RCC 7860 (cell line): Measurements from ENCODE around the gene CDH5.

ENCODE experiments used
- DNase-seq: peaks from one replicate; pipeline ENCODE4 v3.0.0-alpha.2; 2015; ENCODE audit warnings: low spot score
- FAIRE-seq: peaks from 2 replicates; lab custom pipeline; 2012; peaks lifted over from hg19 to GRCh38; lab: Jason Lieb, UNC

Gene CDH5

DNA sequence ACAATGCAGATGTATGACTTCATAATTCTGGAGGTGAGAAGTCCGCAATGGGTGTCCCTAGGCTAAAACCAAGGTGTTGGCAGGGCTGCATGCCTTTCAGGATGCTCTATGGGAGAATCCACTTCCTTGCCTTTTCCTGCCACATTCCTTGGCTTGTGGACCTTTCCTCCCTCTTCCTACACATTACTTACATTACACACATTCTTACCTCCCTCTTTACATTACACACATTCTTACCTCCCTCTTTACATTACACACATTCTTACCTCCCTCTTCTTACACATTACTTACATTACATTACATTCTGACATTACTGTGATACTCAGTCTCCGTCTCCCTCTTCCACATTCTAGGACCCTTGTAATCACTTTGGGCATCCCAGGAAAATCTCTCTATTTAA, 14.2 kb upstream of the CDH5 start:
- DNase-seq (no peak), FAIRE-seq (no peak)

DNA sequence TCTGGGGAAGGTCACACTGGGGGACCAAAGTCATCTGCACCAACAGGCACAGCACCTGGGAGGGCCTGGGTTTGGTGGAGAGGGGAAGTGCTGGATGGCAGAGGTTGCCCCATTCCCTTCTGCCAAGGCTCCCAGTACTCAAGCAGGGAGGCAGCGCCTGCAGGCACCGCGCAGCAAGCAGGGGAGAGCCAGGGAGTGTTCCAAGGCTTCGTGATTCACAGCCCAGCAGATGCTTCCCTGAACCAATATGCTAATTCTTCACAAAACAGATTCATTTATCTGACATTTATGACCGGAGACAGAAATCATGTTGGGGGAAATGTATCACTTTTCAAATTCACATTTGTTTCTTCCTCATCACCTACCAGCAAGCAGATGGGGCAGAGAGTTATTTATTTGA, 13.4 kb upstream of the CDH5 start:
- no peak for FAIRE-seq

DNA sequence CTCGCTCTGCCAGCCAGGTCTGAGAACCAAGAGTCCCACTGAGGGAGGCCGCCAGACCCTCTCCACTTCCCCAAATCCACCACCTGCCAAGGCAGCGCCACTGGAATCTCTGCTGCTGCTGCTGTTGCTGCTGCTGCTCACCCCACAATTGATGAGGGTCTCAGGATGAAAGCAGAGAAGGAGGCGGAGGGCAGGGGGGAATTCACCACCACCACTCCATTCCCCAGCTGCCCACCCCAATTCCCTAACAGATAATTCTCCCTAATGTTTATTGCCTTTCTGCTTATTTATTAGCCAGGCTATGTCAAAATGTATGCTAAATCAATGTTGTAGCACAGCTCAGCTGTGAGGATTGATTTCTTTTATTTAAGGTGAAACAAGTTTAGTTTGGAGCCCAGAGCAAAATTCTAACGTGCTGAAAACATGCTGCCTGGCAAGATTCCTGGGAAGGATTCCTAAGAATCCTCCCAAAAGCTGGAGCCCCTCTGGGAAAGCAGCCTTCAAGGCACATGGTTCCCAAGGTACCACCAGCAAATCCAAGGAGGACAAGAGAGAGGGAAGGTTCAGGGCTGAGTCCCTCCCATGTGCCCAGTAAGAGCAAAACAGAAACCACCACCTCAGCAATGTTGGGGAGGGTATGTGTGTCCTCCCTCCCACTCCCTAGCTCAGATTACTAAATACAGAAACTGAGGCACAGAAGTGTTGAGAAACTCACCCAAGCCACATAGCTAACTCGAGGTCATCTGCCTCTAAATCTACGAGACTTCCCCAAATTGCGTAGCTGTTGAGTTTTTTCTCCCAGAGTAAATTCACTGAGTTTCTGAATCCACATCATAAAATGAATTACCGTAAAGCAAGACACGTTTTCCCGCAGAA, 12.2 kb upstream of the CDH5 start:
- FAIRE-seq (no peak), DNase-seq (no peak)

More for the DNA sequence above, 13.4 kb upstream of the CDH5 start:
- no peak for DNase-seq

DNA sequence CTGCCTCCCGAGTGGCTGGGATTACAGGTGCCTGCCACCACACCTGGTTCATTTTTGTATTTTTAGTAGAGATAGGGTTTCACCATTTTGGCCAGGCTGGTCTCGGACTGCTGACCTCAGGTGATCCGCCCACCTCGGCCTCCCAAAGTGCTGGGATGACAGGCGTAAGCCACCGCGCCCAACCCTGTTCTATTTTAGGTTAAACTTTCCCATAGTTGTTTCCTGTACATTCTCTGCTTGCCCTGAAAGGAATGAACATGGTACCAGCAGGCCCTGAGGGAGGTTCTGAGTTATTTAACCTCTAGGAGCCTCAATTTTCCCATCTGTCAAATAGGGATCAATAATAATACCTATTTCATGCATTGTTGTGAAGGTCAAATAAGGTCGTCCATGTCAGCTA, 11.0 kb upstream of the CDH5 start:
- DNase-seq (no peak), FAIRE-seq (no peak)

DNA sequence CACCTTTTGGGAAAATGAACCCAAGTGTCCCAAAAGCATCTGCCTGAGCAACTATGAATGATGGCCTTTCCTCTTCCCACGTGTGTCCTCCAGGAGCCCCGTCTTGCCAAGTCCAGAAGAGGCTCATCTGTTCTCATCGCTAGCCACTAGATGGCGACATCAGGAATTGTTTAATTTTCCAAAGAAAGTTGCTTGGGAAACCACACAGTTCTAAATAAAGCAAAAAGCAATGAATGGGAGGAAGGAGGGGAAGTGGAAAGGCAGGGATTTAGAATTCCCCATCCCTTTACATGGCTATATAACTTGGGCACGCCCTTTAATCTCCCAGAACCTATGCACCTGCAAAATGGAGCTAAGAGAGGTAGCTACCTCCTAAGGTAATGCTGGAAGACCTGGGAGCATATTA, 9.0 kb upstream of the CDH5 start:
- no peak for FAIRE-seq
- DNase-seq = peak; percentile 66

DNA sequence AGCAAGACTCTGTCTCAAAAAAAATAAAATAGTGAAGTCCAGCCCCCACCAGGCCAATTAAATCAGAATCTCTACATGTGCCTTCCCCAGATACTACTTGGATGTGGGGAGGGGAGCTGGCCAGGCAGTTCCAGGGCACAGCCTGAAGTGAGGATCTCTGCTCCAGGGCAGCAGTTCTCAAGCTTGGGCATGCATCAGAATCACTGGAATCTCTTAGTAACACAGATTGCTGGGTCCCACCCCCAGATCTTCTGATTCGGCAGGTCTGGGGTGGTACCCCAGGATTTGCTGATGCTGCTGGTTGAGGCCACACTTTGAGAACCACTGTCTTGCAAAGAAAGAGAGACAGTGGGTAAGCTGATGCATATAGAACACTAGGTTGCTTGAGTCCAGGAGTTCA, 8.3 kb upstream of the CDH5 start:
- DNase-seq (no peak), FAIRE-seq (no peak)

DNA sequence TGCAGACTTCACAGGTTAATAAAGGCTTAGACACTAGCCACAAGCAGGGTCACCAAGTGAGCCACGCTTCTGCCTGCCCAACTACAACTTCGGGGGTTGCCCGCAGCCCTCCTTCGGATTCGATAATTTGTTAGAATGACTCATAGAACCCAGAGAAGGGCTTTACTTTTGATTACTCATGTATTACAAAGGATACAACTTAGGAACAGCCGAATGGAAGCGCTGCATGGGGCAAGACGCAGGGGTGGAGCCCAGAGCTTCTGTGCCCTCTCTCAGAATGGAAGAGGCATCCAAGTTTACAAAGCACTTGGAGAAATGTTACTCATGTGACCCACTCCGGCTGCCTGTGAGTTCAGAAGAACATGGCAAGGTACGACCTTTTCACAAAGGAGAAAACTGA, 7.5 kb upstream of the CDH5 start:
- no peak for FAIRE-seq
- DNase-seq = peak; percentile 76

DNA sequence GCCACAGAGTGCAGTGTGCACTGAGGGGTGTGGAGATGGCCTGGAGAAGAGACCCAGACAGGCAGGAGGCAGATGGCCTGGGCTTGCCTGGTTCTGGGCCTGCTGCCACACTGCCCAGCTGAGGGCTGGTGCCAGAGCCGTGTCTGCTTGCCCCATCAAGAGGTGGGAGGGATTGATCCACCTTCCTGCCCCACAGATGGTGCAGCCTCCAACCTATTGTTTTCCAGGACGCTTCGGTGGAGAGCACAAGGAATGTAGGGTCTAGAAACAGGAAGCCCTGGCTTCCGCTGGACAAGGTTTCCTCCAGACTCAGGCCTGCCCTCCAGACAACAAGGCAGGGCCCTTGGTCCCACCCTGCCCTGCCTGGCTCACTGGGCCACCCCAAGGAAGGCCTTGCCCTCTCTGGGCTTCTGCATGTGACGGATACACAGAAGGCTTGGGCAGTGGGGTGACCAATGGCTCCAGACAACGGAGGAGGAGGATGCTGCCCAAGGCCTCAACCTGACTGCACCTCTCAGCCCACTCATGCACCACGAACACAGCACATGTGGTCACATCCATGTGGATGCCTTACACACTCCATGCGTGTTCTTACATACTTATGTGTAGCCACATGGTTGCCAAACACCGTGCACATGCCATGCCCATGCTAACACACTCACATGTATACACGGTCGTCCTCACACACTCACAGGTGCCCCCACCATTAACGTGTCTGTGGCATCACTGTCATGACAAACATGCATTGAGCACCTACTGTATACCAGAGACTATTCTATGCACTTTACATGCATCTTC, 6.5 kb upstream of the CDH5 start:
- FAIRE-seq (no peak), DNase-seq (no peak)

DNA sequence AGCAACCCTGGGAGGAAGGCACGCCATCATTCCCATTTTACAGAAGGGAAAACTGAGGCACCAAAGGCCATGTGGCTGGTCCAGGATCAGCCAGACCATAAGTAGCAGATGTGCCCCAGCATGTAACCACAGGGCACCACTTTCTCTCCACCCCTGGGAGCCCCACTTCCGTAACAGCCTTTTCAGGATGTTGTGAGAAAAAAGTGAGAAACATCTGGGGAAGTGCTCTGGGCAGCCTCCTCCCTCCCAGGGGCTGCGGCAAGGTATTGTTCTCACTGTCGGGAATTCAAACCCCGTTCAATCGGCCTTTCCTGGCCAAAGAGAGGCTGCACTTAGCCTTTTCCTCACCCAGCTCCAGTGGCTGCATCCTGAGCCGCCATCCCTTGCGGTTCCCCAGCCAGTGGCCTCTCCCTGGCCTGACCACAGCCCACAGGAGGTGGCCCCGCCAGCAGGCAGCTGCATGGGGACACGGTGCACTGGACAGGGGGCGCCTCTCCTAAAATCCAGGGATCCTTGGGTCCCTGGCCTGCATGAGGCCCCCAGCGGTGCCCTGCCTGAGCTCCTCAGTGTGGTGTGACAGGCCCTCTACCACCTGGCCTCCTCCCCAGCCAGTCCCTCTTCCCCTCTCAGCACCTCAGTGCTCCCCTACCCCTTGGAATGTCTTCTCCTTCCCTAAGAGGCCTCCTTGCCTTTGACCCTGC, 5.7 kb upstream of the CDH5 start:
- DNase-seq (no peak), FAIRE-seq (no peak)

DNA sequence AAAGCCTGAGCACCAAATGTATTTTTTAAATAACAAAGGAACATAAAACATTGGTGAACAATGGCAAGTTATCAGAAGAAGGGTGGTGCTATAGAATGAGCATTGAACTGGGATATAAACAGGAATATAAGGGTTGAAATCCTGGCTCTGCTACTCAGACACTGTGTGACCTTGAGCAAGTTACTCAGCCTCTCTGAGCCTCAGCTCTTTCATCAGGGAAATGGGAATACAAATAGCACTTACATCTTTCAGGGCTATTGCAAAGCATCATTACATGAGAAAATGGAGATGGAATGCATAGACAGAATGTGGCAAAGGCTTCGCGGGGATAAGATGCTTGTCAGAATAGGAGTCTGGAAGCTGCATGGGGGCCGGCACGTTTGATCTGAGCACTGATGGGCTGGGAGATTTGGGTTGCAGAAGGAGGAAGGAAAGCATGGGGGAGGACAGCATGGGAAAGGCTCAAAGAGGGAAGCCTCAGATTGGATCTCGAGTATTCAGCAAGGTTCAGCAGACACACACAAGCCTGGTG, 4.8 kb upstream of the CDH5 start:
- no peak for FAIRE-seq
- DNase-seq = no peak

DNA sequence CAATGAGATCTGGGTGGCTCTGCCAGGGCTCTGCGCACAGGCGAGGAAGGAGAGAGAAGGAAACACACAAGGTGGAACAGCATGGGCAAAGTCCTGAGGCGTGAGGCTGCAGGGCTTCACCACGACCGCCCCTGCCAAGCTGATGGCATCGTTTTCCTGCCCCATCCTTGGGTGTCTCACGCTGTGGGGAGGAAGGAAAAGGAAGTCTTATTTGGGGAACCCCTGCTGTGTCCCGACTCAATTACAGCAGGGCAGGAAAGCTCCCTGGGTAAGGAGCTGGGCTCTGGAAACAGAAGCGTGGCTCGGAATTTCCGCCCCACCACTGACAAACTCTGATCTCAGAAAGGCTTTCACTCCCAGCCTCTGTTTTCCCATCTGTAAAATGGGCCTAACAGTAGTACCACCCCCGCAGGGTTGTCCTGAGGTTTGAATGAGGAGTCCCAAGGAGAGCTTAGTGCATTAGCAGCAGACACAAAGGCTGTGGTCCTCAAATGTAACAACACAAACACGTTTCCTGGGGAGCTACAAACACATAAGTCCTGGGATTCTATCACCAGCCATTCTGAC, 3.2 kb upstream of the CDH5 start:
- no peak for FAIRE-seq
- no peak for DNase-seq

DNA sequence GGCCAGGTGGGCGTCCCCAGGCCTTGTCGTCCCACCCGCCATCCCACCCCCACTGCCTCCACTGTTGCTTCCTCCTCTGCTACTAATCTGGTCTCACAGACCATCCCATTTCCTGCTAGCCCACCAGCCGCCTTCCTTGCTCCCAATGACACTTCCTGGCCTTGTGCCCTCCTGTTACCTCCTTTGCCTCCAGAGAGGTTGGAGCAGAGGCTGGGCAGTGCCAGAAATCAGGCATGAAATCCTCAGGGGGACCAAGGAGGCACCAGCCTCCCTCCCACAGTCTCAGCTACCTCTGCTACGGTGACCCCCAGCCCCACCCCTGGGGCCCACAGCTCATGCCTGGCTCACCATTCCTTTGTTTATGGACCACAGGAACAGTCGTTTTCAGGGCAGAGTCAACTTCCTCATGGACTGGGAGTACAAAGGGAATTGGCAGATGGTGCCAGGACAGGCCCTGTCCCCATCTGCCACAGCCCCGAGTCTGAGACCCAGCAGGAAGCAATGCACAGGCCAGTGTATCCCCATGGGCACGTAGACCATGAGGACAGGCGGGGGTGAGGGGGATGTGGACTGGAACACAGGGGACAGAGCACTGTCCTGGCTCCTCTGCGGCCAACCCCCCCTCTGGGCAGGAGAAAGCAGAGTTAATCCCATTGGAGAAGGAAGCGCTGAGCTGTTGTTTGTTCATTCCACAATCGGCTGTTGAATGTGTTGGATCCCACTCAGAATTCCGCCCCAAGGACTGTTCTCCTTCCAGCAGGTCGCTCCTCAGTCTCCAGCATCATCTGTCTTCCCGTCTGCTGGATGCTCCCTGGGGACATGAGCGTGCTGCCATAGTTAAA, 2.2 kb upstream of the CDH5 start:
- DNase-seq (no peak), FAIRE-seq (no peak)

DNA sequence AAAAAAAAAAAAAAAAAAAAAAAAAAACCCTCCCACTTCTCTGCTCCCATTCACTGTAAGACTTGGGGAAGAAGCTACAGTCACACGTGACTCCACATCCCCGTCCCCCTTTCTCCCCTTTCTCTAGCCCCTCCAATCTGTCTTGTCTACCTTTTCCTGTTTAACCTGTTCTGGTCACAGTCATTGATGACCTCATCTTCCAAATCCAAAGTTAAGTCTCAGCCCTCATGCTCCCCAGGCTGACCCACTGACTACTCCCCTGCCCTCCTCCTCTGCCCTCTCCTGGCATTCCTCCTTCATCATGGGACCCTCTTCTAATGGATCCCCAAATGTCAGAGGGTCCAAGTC, 1.6 kb upstream of the CDH5 start:
- no peak for DNase-seq
- no peak for FAIRE-seq

DNA sequence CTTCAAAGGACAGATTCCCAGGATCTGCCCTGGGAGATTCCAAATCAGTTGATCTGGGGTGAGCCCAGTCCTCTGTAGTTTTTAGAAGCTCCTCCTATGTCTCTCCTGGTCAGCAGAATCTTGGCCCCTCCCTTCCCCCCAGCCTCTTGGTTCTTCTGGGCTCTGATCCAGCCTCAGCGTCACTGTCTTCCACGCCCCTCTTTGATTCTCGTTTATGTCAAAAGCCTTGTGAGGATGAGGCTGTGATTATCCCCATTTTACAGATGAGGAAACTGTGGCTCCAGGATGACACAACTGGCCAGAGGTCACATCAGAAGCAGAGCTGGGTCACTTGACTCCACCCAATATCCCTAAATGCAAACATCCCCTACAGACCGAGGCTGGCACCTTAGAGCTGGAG, 840 bp upstream of the CDH5 start:
- FAIRE-seq = no peak
- DNase-seq = no peak

DNA sequence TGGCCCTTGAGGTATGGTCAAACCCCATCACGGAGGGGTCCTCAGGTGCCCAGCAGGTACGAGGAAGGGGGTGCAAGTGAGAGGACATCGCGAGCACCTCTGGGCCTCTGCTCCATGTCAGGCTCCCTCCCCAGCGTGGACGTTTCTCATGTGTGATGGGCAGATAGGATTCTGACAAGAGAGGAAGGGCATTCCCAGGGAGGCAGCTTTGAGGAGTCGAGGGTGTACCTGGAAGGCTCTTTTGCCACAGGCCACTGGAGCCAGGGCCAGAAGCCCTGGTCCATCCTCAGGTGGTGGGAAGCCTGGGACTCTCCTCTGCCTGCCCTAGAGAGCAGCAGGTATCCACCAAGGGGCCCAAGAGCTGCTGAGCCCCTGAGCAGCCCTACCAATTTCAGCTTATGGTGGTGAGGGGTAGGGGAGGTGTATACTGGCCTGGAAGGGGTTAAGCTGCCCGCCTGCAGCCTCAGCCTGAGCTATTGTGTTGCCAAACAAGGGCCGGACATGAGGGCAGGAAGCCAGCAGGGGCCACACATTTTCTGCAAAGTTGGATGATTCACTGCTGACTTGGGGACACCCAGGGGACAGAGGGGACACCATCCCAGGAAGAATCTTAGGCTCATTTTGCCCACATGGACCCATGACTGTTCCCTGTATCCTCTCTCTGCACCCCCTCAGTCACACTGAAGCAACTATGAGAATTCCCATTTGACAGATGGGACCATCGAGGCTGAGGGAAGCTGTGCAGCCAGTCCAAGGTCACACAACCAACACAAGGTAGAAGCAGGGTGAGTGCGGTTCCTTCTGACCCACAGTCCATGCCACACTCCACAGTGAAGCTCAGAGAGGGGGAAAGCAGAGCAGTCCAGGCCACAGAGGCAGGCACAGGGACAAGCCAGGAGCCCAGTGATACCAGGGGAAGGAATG, 1.7 kb downstream of the CDH5 start:
- no peak for FAIRE-seq

DNA sequence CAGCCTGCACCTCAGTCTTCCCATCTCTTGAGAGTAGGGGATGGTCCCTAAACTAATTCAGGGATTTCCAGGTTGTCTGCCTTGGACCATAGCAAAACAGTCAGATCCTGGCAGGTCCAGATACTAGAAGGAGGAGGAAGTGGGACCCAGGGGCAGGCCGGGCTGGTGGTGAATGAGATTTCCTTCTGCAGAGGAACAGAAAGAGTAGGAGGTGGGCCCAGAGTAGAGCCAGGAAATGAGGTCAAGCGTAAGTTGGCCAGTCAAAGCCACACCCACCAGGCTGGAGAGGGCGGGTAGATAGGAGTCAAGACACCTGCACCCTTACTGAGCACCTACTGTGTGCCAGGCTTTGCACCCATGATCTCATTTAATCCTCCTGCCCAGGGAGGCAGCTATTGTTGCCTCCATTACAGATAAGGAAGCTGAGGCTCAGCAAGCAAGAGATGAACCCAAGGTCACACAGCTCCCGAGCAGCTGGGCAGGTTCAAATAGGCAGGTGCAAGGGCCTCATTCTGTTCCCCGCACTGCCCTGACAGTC, 2.6 kb downstream of the CDH5 start:
- FAIRE-seq (no peak), DNase-seq (no peak)

More for the DNA sequence above, 1.7 kb downstream of the CDH5 start:
- DNase-seq = no peak

DNA sequence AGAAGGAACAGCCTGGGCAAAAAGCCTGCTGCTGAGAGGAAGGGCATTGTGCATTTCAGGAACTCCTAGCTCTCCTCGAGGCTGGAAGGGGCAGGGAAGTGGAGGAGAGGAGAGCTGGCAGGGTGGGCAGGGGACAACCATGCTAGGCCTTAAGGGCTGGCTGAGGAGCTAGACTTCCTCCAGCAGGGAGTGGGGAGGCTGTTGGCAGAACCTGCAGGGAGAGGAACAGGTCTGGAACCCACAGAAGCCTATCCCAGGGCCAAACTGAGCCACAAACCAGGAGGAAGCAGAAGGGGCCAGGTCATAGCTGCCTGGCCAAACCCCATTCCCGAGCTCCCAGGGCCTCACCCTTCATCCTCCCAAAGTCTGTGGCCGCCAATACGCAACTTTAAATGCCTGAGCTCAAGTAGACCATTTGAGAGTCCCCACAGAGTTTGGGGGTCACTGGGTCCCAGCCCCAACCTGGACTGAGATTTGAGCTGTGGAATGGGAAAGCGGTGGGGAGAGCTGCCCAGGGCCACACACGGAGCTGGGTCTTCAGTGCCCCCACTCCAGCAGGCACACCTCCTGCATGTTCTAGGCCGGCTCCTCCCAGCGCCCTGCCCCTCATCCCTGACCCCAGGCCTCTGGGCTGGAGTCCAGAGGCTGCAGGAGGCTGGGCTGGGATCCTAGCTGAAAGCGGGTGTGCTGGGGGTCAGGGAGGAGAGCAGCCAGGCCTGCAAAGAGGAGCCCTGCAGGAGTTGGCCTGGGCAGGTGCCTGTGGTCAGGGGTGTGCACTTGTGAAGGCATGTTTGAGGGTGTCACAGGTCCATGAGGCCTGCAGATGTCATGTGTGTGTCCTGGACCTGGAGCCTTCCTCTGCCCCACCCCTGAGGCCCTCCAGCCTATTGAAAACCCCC, 4.5 kb downstream of the CDH5 start:
- DNase-seq (no peak), FAIRE-seq (no peak)
